PC-9 (cell line): ENCODE measurements around the gene ADAMTSL5. TPM values are rescaled to one million over a fixed set of nuclear protein-coding genes. Genes with fewer than 3 reads are reported as not detected.

Experiments used
- BruUV-seq: library from RNA; stranded (reverse); fragments of 400-500 nt; replicated peaks from 2 replicates; lab custom pipeline; 2021; lab: Mats Ljungman, UMichigan
- CTCF ChIA-PET: fragments of 300-600 bp; sonication (Branson Sonifier 250); formaldehyde crosslinking; loops from one replicate; lab custom pipeline; 2022; ENCODE audit warnings: antibody characterized with exemption; lab: Charles Lee
- POLR2A ChIA-PET: fragments of 300-600 bp; sonication (Branson Sonifier 250); formaldehyde crosslinking; loops from one replicate; lab custom pipeline; 2022; ENCODE audit warnings: antibody characterized with exemption; ENCODE audit not compliant: unreplicated experiment; lab: Charles Lee
- DNase-seq, 2 experiments: peaks; one replicate each; pipeline versions ENCODE4 v3.0.0 to v3.0.0-alpha.2; 2015 to 2022; ENCODE audit warnings: mixed read lengths in 1 of 2
- H2AFZ ChIP-seq: fragments of 200-600 bp; sonication (generic); 2 replicates; pipeline ENCODE4 v1.8.1; 2017; ENCODE audit warnings: antibody characterized with exemption
- H3F3A ChIP-seq: fragments of 200-600 bp; sonication (generic); 2 replicates; pipeline ENCODE4 v1.8.1; 2017; ENCODE audit warnings: antibody characterized with exemption, mild to moderate bottlenecking, low read depth; ENCODE audit not compliant: insufficient read depth
- H3K27ac ChIP-seq: fragments of 200-600 bp; sonication (generic); 2 replicates; pipeline ENCODE4 v1.6.1; 2016; ENCODE audit warnings: mixed run types
- H3K27me3 ChIP-seq: fragments of 200-600 bp; sonication (generic); 2 replicates; pipeline ENCODE4 v1.6.1; 2016; ENCODE audit warnings: low read depth, mixed run types; ENCODE audit not compliant: insufficient read depth
- H3K36me3 ChIP-seq: fragments of 200-600 bp; sonication (generic); 2 replicates; pipeline ENCODE4 v1.6.1; 2016; ENCODE audit warnings: low read depth, mixed run types
- H3K4me1 ChIP-seq: fragments of 200-600 bp; sonication (generic); replicated peaks from 2 replicates; pipeline ENCODE4 v1.6.1; 2016; ENCODE audit warnings: mixed run types; ENCODE audit not compliant: insufficient read depth
- H3K4me2 ChIP-seq: fragments of 200-600 bp; sonication (generic); 2 replicates; pipeline ENCODE4 v1.6.1; 2017; ENCODE audit warnings: mixed run types
- H3K4me3 ChIP-seq: fragments of 200-600 bp; sonication (generic); 2 replicates; pipeline ENCODE4 v1.6.1; 2016; ENCODE audit warnings: mixed run types
- H3K79me2 ChIP-seq: fragments of 200-600 bp; sonication (generic); 2 replicates; pipeline ENCODE4 v1.6.1; 2017; ENCODE audit warnings: low read depth, mixed run types
- H3K9me2 ChIP-seq: fragments of 200-600 bp; sonication (generic); 2 replicates; pipeline ENCODE4 v1.8.1; 2017; ENCODE audit warnings: mild to moderate bottlenecking; ENCODE audit not compliant: insufficient read depth
- H3K9me3 ChIP-seq: fragments of 200-600 bp; sonication (generic); 2 replicates; pipeline ENCODE4 v1.8.1; 2016; ENCODE audit warnings: low read depth; ENCODE audit not compliant: insufficient read depth
- H4K20me1 ChIP-seq: fragments of 200-600 bp; sonication (generic); 2 replicates; pipeline ENCODE4 v1.8.1; 2017; ENCODE audit not compliant: insufficient read depth
- CTCF ChIP-seq: fragments of 200-600 bp; sonication (generic); conservative IDR thresholded peaks from 2 replicates; pipeline ENCODE4 v1.6.1; 2017; ENCODE audit warnings: mixed run types, antibody characterized with exemption, mild to moderate bottlenecking, moderate library complexity
- EZH2 ChIP-seq: fragments of 200-600 bp; sonication (generic); IDR thresholded peaks from 2 replicates; pipeline ENCODE4 v1.8.0; 2017; ENCODE audit warnings: antibody characterized with exemption, low read depth
- intact Hi-C: fragments of 100-400 bp; cut with micrococcal nuclease; formaldehyde crosslinking; loops from one replicate; pipeline ENCODE4 v1.10.0; 2022; ENCODE audit not compliant: unreplicated experiment
- total RNA-seq: library from RNA; stranded (reverse); gene quantifications from 2 replicates; pipeline ENCODE4 v1.2.3, GENCODE V29; 2021

ADAMTSL5 gene
- total RNA-seq, 1 experiment from 2014 or later, result 13.6 TPM

- no peak overlapping the region for H3K27ac ChIP-seq
- H3K9me3 ChIP-seq, result no peaks in the 10 kb centered on the region
- TF ChIP-seq EZH2, result no peak
- POLR2A ChIA-PET, result interaction anchor here (0.5 to 0.6 kb wide), 2 partner anchors 77 to 223 kb away, joined by 4 to 9 read pairs; partner anchors contain the start of gene CIRBP
- intact Hi-C loops, result loop anchor here (2.0 kb wide), 1 partner anchor 47 kb away; no protein-coding TSS in a partner anchor
- no peaks in the 10 kb centered on the region for H3K27me3 ChIP-seq
- CTCF ChIA-PET, result interaction anchor here (0.6 kb wide), 1 partner anchor 160 kb away, joined by 5 read pairs; no protein-coding TSS in a partner anchor
- peaks cover 11% of the 10 kb centered on the region for H3K79me2 ChIP-seq
- no peaks in the 10 kb centered on the region for H4K20me1 ChIP-seq
- no peaks in the 10 kb centered on the region for H3F3A ChIP-seq
- no TSS peak for BruUV-seq
- H3K36me3 ChIP-seq, result no peaks in the 10 kb centered on the region
- H3K4me2 ChIP-seq, result peak overlapping the region; percentile 78
- H3K4me1 ChIP-seq, result peaks cover 13% of the 10 kb centered on the region
- H3K9me2 ChIP-seq, result no peaks in the 10 kb centered on the region
- H2AFZ ChIP-seq, result no peak overlapping the region
- no peak for DNase-seq
- peak overlapping the region; percentile 65 for H3K4me3 ChIP-seq
These were observed 21.0 kb downstream of the ADAMTSL5 start for GRCh38 chr19:1491849-1492170.

GRCh38 chr19:1491114-1491848 lies 21.5 kb downstream of the ADAMTSL5 start, which contains the start of gene REEP6:
Gene REEP6 (plus strand): TSS chr19:1491181. CDS start chr19:1491270, 89 bp downstream.
- ChIA-PET POLR2A (interaction anchor here (0.5 to 1.0 kb wide), 8 partner anchors 54 to 414 kb away, joined by 4 to 21 read pairs (median 9); partner anchors contain the start of genes ADAT3 and SCAMP4), CTCF (interaction anchor here (0.6 kb wide), 1 partner anchor 160 kb away, joined by 5 read pairs; no protein-coding TSS in a partner anchor)
- peak within 1 kb of the TSS; percentile 78 for H3K4me2 ChIP-seq
- H2AFZ ChIP-seq, result peak within 1 kb of the TSS; percentile 78
- intact Hi-C loops, result loop anchor here (2.0 kb wide), 1 partner anchor 46 kb away; no protein-coding TSS in a partner anchor
- no peaks in the 10 kb centered on the region for H3K9me3 ChIP-seq
- peak within 1 kb of the TSS; percentile 66 for H3K4me3 ChIP-seq
- DNase-seq, result no peak
- no peaks in the 10 kb centered on the region for H3K36me3 ChIP-seq
- H3K9me2 ChIP-seq, result no peaks in the 10 kb centered on the region
- BruUV-seq, result TSS peak; percentile 60
- peaks cover 13% of the 10 kb centered on the region for H3K4me1 ChIP-seq
- TF ChIP-seq CTCF, result no peak
- no peak for TF ChIP-seq EZH2
- no peaks in the 10 kb centered on the region for H3F3A ChIP-seq
- peaks cover 11% of the 10 kb centered on the region for H3K79me2 ChIP-seq
- H3K27me3 ChIP-seq, result no peaks in the 10 kb centered on the region
- no peak within 1 kb of the TSS for H3K27ac ChIP-seq
- H4K20me1 ChIP-seq, result no peaks in the 10 kb centered on the region

GRCh38 chr19:1490311-1491113 lies 22.3 kb downstream of the ADAMTSL5 start, which contains the start of gene PCSK4:
Gene PCSK4 (minus strand): TSS chr19:1490350. CDS start chr19:1490346, 4 bp downstream.
- TF ChIP-seq CTCF (no peak; the same call in 1 of the 2 replicates), EZH2 (no peak)
- H4K20me1 ChIP-seq, result no peaks in the 10 kb centered on the region
- H2AFZ ChIP-seq, result peak within 1 kb of the TSS; percentile 78
- H3K4me2 ChIP-seq, result peak within 1 kb of the TSS; percentile 78
- H3K4me3 ChIP-seq, result peak within 1 kb of the TSS; percentile 66
- peaks cover 11% of the 10 kb centered on the region for H3K79me2 ChIP-seq
- H3F3A ChIP-seq, result no peaks in the 10 kb centered on the region
- peak; percentile 85 to 95 for DNase-seq
- H3K27me3 ChIP-seq, result no peaks in the 10 kb centered on the region
- ChIA-PET CTCF (no interaction called here), POLR2A (interaction anchor here (0.6 to 1.0 kb wide), 11 partner anchors 10 to 415 kb away, joined by 3 to 21 read pairs (median 9); partner anchors contain the start of genes ADAT3 and SCAMP4)
- no peaks in the 10 kb centered on the region for H3K9me3 ChIP-seq
- H3K9me2 ChIP-seq, result no peaks in the 10 kb centered on the region
- intact Hi-C loops, result loop anchor here (2.0 kb wide), 1 partner anchor 46 kb away; no protein-coding TSS in a partner anchor
- H3K36me3 ChIP-seq, result no peaks in the 10 kb centered on the region
- no peak within 1 kb of the TSS for H3K27ac ChIP-seq
- H3K4me1 ChIP-seq, result peaks cover 13% of the 10 kb centered on the region
- no TSS peak for BruUV-seq
